Measurements from ENCODE around the gene WNT2.

The WNT2 gene

DNA sequence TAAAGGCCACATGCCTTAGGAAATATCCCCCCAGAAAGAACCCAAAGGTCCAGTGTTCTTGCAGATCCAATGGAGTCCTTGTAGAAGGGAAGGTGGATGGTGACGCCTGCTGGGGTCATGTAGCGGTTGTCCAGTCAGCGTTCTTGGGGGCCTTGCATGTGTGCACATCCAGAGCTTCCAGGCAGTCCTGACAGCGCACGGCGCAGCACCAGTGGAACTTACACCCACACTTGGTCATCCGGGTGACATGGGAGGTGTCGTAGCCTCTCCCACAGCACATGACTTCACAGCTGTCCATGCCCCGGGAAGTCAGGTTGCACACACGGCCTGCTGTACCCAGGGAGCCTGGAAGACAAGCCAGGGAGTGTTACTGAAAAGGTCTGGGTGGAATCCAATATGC, 44.8 kb downstream of the WNT2 start:
- Histone ChIP-seq H3K36me3 (no peaks in the 10 kb centered on the region), H3K27me3 (ENCODE audit: insufficient read depth, low read depth, severe bottlenecking) (peaks cover 81% of the 10 kb centered on the region), H3K9me3 (ENCODE audit: severe bottlenecking) (no peaks in the 10 kb centered on the region), H3K4me3 (ENCODE audit: low read depth, low read length) (no peak overlapping the region), H3K27ac (no peak overlapping the region)
- DNase-seq: no peak
- TF ChIP-seq, protein P1, sequence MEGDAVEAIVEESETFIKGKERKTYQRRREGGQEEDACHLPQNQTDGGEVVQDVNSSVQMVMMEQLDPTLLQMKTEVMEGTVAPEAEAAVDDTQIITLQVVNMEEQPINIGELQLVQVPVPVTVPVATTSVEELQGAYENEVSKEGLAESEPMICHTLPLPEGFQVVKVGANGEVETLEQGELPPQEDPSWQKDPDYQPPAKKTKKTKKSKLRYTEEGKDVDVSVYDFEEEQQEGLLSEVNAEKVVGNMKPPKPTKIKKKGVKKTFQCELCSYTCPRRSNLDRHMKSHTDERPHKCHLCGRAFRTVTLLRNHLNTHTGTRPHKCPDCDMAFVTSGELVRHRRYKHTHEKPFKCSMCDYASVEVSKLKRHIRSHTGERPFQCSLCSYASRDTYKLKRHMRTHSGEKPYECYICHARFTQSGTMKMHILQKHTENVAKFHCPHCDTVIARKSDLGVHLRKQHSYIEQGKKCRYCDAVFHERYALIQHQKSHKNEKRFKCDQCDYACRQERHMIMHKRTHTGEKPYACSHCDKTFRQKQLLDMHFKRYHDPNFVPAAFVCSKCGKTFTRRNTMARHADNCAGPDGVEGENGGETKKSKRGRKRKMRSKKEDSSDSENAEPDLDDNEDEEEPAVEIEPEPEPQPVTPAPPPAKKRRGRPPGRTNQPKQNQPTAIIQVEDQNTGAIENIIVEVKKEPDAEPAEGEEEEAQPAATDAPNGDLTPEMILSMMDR (IDR thresholded peaks at IDR 0.05; ENCODE audit: low read depth, low read length): no peak

DNA sequence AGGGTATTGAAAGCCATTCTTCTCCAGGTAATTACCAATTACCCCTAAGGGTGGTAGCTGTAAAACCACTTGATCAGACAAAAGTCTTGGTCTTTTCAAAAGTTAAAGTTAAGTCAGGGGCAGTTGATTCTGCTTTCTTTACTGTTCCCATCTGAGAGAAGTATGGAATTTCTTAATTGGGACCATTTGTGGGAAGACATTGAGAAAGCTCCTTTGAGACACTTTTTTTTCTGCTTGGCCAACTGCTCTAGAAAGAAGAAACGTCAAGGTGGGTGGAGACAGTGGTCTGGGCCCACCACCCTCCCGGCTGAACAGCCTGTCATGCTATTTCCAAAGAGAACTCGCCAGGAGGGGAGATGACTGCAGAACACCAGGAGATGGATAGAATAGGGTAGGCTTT, 45.3 kb downstream of the WNT2 start:
- Histone ChIP-seq H3K36me3 (no peaks in the 10 kb centered on the region), H3K27ac (no peak overlapping the region), H3K27me3 (ENCODE audit: insufficient read depth, low read depth, severe bottlenecking) (peaks cover 86% of the 10 kb centered on the region), H3K4me3 (ENCODE audit: low read depth, low read length) (no peak overlapping the region), H3K9me3 (ENCODE audit: severe bottlenecking) (no peaks in the 10 kb centered on the region)
- no peak for DNase-seq
- TF ChIP-seq, protein P1 (IDR thresholded peaks at IDR 0.05; ENCODE audit: low read depth, low read length): no peak

DNA sequence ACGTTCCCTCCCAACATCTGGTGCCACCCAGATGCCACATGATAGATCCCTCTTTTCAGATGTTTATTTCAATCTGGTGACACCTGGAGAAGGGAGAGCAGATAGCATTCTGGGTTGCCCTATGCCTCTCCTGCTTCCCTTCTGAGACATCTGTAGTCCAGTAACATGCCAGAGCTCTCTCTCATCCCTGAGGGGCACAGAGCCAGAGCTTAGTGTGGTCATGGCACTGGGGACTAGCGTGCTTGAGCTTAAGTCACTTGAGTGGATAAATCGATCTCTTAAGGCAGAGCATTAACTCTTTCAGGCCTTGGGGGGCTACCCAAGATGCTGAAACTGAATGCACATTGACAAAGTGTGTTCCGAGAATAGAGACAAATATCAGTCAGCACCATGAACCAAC, 47.9 kb downstream of the WNT2 start:
- no peaks in the 10 kb centered on the region for H3K9me3 ChIP-seq (ENCODE audit: severe bottlenecking)
- TF ChIP-seq, protein P1 (IDR thresholded peaks at IDR 0.05; ENCODE audit: low read depth, low read length): no peak
- H3K27ac ChIP-seq: no peak overlapping the region
- H3K36me3 ChIP-seq: no peaks in the 10 kb centered on the region
- no peak for DNase-seq
- peaks cover 84% of the 10 kb centered on the region for H3K27me3 ChIP-seq (ENCODE audit: insufficient read depth, low read depth, severe bottlenecking)
- H3K4me3 ChIP-seq (ENCODE audit: low read depth, low read length): no peak overlapping the region

DNA sequence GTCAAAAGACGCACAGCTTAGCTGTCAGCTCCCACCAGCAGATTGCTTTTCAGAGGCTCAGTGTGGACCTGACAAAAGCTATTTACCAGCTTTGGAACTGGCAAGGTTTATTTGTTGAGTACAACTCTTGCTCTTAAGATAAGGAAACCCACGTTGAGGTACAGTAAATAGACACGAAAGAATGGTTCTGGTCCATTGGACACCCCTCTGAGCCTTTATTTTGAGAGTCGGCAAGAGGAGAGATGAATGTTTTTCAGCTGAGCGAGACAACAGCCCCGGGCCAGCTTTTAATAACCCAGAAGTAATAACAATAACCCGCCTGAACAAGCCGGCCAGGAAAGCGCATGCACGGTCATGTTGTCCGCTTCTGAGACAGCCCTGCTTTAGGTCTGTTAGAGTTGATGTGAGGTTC, 49.0 kb downstream of the WNT2 start:
- Histone ChIP-seq H3K36me3 (no peaks in the 10 kb centered on the region), H3K27ac (no peak overlapping the region), H3K9me3 (ENCODE audit: severe bottlenecking) (no peaks in the 10 kb centered on the region), H3K27me3 (ENCODE audit: insufficient read depth, low read depth, severe bottlenecking) (peaks cover 86% of the 10 kb centered on the region), H3K4me3 (ENCODE audit: low read depth, low read length) (no peak overlapping the region)
- TF ChIP-seq, protein P1 (IDR thresholded peaks at IDR 0.05; ENCODE audit: low read depth, low read length): no peak
- DNase-seq: no peak

DNA sequence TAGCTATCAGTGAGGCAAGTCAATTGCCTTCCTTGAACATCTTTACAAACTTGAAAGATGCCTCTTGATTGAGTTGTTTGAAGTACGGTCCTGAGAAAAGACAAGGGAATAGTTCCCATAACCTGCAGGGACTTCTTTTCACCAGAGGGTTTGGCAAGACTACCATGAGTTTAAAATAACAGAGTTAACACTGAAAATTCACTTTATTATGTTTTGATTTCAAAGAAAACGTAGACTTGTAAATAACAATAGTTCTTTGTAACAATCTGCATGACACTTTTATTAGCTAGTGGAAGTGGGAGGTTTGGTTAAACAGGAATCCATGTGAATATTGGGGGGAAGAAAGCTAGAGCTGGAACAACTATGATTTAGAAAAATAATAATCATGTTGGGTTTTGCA, 49.5 kb downstream of the WNT2 start:
- H3K27me3 ChIP-seq (ENCODE audit: insufficient read depth, low read depth, severe bottlenecking): peaks cover 84% of the 10 kb centered on the region
- H3K36me3 ChIP-seq: no peaks in the 10 kb centered on the region
- no peaks in the 10 kb centered on the region for H3K9me3 ChIP-seq (ENCODE audit: severe bottlenecking)
- no peak overlapping the region for H3K27ac ChIP-seq
- no peak overlapping the region for H3K4me3 ChIP-seq (ENCODE audit: low read depth, low read length)
- TF ChIP-seq, protein P1 (IDR thresholded peaks at IDR 0.05; ENCODE audit: low read depth, low read length): no peak
- DNase-seq: no peak

DNA sequence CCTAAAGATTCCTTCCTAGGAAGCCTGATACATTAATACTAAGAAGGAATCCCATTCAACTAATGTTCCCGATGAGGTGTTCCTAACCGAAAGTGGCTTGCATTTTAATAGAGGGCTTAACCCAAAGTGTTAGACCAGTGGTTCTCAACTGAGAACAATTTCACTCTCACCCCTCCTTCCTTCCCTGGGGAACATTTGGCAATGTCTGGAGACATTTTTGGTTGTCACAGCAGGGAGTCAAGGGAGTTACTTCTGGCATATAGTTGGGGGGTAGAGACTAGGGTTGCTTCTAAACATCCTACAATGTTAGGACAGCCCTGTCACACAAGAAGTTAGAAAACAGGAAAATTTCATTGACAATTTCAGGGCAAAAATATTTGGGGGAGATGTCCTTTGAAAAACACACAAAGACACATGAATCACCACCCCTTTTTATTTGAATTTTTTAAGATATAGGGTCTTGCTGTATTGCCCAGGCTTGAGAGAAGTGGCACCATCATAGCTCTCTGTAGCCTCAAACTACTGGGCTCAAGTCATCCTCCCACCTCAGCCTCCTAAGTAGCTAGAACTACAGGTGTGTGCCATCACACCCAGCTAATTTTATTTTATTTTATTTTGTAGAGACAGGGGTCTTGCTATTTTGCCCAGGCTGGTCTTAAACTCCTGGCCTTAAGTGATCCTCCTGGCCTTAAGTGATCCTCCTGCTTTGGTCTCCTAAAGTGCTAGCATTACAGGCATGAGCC, 50.7 kb downstream of the WNT2 start:
- TF ChIP-seq, protein P1 (IDR thresholded peaks at IDR 0.05; ENCODE audit: low read depth, low read length): no peak
- no peak overlapping the region for H3K4me3 ChIP-seq (ENCODE audit: low read depth, low read length)
- H3K27me3 ChIP-seq (ENCODE audit: insufficient read depth, low read depth, severe bottlenecking): peaks cover 79% of the 10 kb centered on the region
- H3K27ac ChIP-seq: no peak overlapping the region
- no peaks in the 10 kb centered on the region for H3K36me3 ChIP-seq
- no peaks in the 10 kb centered on the region for H3K9me3 ChIP-seq (ENCODE audit: severe bottlenecking)
- no peak for DNase-seq
